Glutamatergic neuron (in vitro differentiated cells): ENCODE results near the gene PRKAR1B. TPM values are rescaled to one million over a fixed set of nuclear protein-coding genes. Genes with fewer than 3 reads are reported as not detected.

ENCODE experiments used
- DNase-seq: peaks from one replicate; pipeline ENCODE4 v3.0.0; 2022
- H3K27ac Mint-ChIP-seq: one replicate; pipeline ENCODE4 v1.8.0; 2020; ENCODE audit warnings: mild to moderate bottlenecking, mixed read lengths, inconsistent platforms; ENCODE audit not compliant: unreplicated experiment
- H3K27me3 Mint-ChIP-seq: one replicate; pipeline ENCODE4 v1.8.0; 2020; ENCODE audit warnings: mild to moderate bottlenecking, moderate library complexity, mixed read lengths, inconsistent platforms; ENCODE audit not compliant: unreplicated experiment
- H3K36me3 Mint-ChIP-seq: one replicate; pipeline ENCODE4 v1.8.0; 2020; ENCODE audit warnings: mild to moderate bottlenecking, mixed read lengths, inconsistent platforms; ENCODE audit not compliant: unreplicated experiment
- H3K4me1 Mint-ChIP-seq: one replicate; pipeline ENCODE4 v1.8.0; 2020; ENCODE audit warnings: mild to moderate bottlenecking, low read depth, mixed read lengths, inconsistent platforms; ENCODE audit not compliant: unreplicated experiment
- H3K4me3 Mint-ChIP-seq: one replicate; pipeline ENCODE4 v1.8.0; 2020; ENCODE audit warnings: mild to moderate bottlenecking, mixed read lengths, inconsistent platforms; ENCODE audit not compliant: unreplicated experiment
- H3K9me3 Mint-ChIP-seq: one replicate; pipeline ENCODE4 v1.8.0; 2020; ENCODE audit warnings: mild to moderate bottlenecking, moderate library complexity, mixed read lengths, inconsistent platforms; ENCODE audit not compliant: unreplicated experiment
- total RNA-seq: library from RNA; stranded (reverse); fragmentation: NEBNext Ultra II Directional; extraction: Animal tissue kit (Norgen Biotek cat#: 25700); gene quantifications from one replicate; pipeline ENCODE4 v1.2.1, GENCODE V29; 2021; ENCODE audit not compliant: unreplicated experiment
- TF ChIP-seq, protein P1 (sequence below): fragments of 200-600 bp; sonication (generic); IDR thresholded peaks from one replicate; pipeline ENCODE4 v1.5.0; 2021; ENCODE audit not compliant: partially characterized antibody, unreplicated experiment

Gene PRKAR1B
- total RNA-seq, 1 donor from 2014 or later: 12.8 TPM

DNA sequence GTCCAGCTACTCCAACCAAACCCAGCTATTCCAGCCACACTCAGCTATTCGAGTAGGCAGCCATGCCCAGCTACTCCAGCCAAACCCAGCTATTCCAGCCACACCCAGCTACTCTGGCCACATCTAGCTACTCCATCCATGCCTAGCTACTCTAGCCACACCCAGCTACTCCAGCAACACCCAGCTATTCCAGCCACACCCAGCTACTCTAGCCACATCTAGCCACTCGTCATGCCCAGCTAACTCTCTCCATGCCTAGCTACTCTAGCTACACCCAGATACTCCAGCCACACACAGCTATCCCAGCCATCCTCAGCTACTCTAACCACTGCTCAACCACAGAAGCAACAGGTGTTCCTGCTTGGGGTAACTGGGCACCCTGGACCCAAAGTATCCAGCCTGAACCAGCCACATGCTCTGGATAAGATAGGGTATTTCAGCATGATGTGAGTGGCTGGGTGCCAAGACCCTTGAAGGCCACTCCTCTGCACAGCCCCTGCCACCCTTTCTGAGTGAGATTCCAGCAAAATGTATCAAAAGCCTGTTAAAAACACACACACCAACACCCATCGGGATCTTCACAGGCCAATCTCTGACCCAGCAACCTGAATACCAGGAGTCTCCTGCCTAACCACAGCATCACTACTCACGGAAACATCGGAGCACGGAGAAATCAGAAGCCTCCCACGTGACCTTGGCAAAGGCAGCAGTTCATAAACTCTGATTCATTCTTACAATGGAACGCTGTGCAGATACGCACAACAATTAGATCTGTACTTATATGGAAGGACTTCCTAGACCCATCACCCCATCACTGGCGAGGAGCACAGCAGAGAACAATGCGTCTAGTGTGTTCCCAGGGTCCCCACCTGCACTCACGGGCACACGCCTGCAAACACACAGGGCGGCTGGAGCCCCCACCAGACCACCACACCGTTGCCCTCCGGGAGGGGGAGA, 52.3 kb downstream of the PRKAR1B start:
- H3K27ac Mint-ChIP-seq: peak overlapping the region; percentile 12
- H3K36me3 Mint-ChIP-seq: peaks cover 7% of the 10 kb centered on the region
- TF ChIP-seq, protein P1, sequence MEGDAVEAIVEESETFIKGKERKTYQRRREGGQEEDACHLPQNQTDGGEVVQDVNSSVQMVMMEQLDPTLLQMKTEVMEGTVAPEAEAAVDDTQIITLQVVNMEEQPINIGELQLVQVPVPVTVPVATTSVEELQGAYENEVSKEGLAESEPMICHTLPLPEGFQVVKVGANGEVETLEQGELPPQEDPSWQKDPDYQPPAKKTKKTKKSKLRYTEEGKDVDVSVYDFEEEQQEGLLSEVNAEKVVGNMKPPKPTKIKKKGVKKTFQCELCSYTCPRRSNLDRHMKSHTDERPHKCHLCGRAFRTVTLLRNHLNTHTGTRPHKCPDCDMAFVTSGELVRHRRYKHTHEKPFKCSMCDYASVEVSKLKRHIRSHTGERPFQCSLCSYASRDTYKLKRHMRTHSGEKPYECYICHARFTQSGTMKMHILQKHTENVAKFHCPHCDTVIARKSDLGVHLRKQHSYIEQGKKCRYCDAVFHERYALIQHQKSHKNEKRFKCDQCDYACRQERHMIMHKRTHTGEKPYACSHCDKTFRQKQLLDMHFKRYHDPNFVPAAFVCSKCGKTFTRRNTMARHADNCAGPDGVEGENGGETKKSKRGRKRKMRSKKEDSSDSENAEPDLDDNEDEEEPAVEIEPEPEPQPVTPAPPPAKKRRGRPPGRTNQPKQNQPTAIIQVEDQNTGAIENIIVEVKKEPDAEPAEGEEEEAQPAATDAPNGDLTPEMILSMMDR: no peak

DNA sequence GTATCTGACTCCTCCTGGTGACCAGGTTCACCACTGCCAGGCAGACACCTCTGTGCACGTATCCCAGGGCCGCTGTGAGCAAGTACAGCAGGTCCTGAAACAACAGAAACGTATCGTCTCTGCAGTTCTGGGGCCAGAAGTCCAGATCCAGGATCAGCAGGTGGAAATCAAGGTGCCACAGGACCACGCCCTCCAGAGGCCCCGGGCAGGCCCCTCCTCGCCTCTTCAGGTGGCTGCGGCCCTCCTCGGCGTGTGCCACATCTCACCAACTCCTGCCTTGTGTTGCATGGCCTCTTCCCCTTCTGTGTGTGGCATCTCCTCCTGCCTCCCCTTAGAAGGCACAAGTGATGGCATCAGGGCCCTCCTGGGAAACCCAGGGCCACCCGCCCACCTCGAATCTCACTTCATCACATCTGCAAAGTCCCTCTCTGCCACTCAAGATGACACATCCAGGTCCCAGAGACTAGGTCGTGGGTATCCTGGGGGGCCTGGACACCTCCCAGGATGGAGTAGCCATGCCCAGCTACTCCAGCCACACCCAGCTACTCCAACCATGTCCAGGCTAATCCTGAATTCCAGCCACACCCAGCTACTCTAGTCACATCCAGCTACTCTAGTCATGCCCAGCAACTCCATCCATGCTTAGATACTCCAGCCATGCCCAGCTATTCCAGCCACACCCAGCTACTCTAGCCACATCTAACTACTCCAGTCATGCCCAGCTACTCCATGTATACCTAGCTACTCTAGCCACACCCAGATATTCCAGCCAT, 53.2 kb downstream of the PRKAR1B start:
- H3K4me3 Mint-ChIP-seq: no peak overlapping the region
- H3K4me1 Mint-ChIP-seq: peaks cover 3% of the 10 kb centered on the region
- H3K27ac Mint-ChIP-seq: peak overlapping the region; percentile 34
- peaks cover 7% of the 10 kb centered on the region for H3K27me3 Mint-ChIP-seq
- peaks cover 24% of the 10 kb centered on the region for H3K9me3 Mint-ChIP-seq
- peaks cover 4% of the 10 kb centered on the region for H3K36me3 Mint-ChIP-seq
- no peak for DNase-seq
- TF ChIP-seq, protein P1: no peak

More for the DNA sequence above, 52.3 kb downstream of the PRKAR1B start:
- peaks cover 7% of the 10 kb centered on the region for H3K27me3 Mint-ChIP-seq
- no peak for DNase-seq
- no peak overlapping the region for H3K4me3 Mint-ChIP-seq
- H3K9me3 Mint-ChIP-seq: peaks cover 23% of the 10 kb centered on the region
- peaks cover 3% of the 10 kb centered on the region for H3K4me1 Mint-ChIP-seq

DNA sequence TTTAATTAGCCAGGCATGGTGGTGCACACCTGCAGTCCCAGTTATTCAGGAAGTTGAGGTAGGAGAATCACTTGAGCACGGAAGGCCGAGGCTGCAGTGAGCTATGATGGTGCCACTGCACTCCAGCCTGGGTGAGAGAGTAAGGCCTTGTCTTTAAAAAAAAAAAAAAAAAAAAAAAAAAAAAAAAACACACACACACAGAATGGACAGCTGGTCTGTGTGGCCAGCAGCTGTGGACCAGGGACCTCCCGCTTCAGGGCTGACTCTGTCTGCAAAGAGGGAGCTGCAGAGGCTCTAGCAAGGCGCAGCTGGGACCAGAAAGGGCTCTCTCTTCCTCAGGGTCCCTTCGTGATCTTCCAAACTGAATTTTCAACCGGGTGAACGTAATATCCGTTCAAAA, 54.2 kb downstream of the PRKAR1B start:
- Mint-ChIP-seq H3K27ac (peak overlapping the region; percentile 70), H3K36me3 (peaks cover 7% of the 10 kb centered on the region), H3K27me3 (peaks cover 7% of the 10 kb centered on the region), H3K4me1 (peaks cover 3% of the 10 kb centered on the region), H3K9me3 (peaks cover 21% of the 10 kb centered on the region), H3K4me3 (no peak overlapping the region)
- TF ChIP-seq, protein P1: no peak
- DNase-seq: peak; percentile 85

DNA sequence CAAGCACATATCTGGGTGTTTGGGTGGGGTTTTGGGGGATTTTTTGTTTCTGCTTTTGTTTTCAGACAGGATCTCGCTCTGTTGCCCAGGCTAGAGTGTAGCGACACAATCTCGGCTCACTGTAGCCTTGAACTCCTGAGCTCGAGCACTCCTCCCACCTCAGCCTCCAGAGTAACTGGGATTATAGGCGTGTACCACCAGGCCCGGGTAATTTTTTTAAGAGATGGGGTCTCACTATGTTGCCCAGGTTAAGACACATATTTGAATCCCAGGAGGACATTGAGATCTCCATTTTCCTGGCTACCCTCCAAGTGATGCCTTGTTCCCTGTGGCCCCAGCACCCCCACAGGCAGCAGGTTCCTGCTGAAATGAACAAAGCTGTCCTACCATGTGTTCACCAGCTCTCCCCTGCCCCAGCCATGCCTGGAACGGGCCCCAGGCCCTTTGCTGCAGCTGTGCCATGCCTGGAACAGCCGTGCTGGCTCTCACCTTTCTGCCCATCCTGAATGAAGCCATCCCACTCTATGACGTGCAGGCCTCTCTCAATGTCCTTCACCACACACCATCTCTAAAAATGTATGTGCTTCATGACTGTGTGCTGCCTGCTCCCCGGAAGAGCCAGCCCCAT, 55.6 kb downstream of the PRKAR1B start:
- peaks cover 3% of the 10 kb centered on the region for H3K4me1 Mint-ChIP-seq
- DNase-seq: no peak
- peaks cover 21% of the 10 kb centered on the region for H3K9me3 Mint-ChIP-seq
- no peak overlapping the region for H3K27ac Mint-ChIP-seq
- H3K27me3 Mint-ChIP-seq: peaks cover 7% of the 10 kb centered on the region
- H3K4me3 Mint-ChIP-seq: no peak overlapping the region
- peaks cover 7% of the 10 kb centered on the region for H3K36me3 Mint-ChIP-seq
- TF ChIP-seq, protein P1: no peak
